ENCODE data around the gene COL4A6.
"Not testable (repeated sequence)": the region's sequence is repeated elsewhere in the genome, so short reads cannot be mapped to it uniquely, and the experiment has no call there.

GRCh38 chrX:108390976-108391717 lies 47.1 kb downstream of the COL4A6 start:
- not testable (repeated sequence) for TF ChIP-seq YY1 (IDR thresholded peaks at IDR 0.05; ENCODE audit: insufficient read depth, insufficient read length); SUZ12 (IDR thresholded peaks at IDR 0.05; ENCODE audit: extremely low read depth, insufficient read depth, insufficient read length); ZNF274 (IDR thresholded peaks at IDR 0.05; ENCODE audit: low read depth, low read length)

Data from NT2/D1 (cell line).